GM19455 (cell line): Measurements from ENCODE around the gene ILKAP.

ENCODE experiments used
- ATAC-seq: cut with Tn5 transposase; IDR thresholded peaks from one replicate; pipeline ENCODE4 v1.9.1; 2021; ENCODE audit not compliant: unreplicated experiment

Gene ILKAP, protein sequence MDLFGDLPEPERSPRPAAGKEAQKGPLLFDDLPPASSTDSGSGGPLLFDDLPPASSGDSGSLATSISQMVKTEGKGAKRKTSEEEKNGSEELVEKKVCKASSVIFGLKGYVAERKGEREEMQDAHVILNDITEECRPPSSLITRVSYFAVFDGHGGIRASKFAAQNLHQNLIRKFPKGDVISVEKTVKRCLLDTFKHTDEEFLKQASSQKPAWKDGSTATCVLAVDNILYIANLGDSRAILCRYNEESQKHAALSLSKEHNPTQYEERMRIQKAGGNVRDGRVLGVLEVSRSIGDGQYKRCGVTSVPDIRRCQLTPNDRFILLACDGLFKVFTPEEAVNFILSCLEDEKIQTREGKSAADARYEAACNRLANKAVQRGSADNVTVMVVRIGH

GRCh38 chr2:238203094-238203972, at the start of gene ILKAP:
Gene ILKAP, minus strand, starts transcription at chr2:238203695. Its CDS starts 142 bp downstream, at chr2:238203553.
- peak; percentile 93 for ATAC-seq

DNA sequence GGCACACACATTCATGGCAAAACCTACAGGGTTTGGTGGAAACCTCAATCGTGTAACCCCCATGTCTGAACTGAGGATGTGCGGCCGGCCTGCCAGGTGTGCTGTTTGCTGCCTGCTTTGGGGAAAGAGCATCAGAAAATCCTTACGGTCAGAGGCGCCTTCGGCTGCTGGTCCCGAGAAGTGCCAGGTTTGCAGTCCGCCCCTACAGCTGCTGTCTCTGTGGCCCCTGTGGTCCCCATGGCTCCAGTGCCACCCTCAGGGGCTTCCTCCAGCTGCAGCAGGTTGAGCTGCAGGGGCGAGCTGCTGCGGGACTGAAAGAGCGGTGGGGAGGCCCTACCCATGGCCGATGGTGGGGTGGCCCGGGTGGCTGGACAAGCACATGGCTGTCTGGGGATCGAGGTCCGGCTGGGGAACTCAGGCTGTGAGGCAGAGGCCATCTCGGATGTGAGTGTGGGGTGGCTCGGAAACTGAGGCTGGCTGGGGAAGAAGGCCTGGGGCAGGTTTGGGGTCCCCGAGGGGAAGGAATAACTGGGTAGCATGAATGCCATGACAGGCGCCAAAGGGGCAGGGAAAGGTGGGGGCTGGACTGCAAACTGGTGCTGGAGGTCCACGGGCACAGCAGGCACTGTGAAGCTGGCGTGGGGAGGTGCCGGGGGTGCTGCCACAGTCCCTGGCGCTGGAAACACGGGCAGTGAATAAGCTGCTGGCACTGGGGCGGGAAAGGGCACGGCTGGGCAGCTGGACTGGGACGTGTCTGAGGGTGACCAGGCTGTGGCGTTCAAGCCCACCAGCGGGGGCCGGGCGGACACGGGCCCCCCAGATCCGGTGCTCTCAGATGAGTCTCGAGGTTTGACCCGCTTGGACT, 49.5 kb upstream of the ILKAP start:
- ATAC-seq = no peak

GRCh38 chr2:238251986-238252385, 48.5 kb upstream of the ILKAP start:
- ATAC-seq = no peak

GRCh38 chr2:238251331-238251730, 47.8 kb upstream of the ILKAP start:
- no peak for ATAC-seq

DNA sequence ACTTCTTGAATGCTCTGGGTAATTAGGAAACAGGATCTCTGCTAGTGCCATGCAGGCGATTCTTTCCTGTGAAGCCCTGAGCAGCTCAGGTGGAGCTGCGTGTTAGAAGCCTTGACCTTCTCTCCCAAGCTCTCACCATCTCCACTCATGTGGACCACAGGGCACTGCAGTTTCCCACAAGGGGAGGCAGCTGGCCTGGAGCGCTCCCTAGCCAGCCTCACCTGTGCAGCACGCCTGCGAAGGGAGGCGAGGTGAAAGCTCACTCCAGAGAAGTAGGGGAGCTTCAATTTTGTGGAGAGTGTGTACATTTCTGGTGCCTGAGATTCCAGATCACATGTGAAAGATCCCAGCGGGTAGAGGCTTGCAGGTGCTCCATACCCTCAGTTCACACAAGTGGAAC, 47.4 kb upstream of the ILKAP start:
- ATAC-seq = no peak

DNA sequence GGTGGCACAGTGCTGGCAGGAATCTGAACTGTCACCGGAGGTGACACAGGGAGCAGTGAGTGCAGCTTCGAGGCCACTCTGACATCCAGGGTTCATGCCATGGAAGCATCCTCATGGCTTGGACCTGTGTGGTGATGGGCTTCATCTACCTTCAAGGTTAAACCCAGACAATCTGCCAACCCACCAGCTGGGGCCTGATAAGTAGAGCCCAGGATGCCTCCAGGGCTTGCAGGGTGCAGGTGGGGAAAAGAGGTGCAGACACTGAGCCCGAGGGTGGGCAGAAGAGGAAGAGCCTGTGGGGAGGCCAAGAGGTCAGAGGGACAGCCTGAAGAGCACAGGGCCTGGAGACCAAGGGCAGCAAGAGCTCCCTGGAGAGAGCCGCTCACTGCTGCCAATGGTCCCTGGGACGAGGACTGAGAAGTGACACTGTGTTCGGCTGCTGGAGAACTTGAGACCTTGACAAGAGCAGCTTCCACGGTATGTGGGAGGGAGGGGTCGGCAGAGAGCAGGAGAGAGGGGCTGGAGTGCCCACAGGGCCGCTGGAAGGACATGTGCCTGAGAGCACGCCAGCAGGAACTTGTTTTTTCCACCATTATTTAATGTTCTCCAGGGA, 44.5 kb upstream of the ILKAP start:
- ATAC-seq = no peak

DNA sequence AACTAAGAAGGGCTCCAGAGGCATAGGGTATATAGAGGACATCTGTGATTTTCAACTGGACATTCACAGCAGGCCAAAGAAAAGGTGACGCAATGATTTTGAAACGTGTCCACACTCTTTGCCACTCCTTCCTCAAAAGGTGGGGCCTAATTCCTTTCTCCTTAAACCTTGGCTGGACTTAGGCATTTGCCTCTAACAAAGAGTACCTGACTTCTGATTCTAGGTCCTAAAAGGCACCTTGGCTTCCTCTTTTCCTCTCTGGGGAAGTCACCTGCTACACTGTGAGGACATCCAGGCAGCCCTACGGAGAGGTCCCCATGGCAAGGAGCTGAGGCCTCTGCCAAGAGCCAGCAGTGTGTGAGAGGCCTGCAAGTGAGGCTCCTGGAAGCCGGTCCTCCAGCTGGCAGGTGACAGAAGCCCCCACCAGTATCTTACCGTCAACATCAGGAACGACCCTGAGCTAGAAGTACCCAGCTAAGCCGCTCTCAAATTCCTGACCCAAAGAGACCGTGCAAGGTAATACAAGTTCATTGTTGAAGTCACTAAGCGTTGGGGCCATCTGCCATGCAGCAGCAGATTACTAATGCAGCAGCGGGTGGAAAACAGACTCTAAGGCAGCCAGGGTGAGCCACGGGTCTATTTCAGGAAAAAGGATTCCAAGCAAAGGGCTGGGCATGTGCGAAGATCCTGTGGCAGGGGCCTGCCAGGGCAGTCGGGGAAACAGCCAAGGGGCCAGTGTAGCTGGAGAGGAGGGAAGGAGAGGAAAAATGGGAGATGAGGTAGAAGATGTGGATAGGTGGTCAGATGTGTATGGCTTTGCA, 43.7 kb upstream of the ILKAP start:
- no peak for ATAC-seq

- no peak for ATAC-seq
These were observed 40.7 kb upstream of the ILKAP start for GRCh38 chr2:238244151-238244550.

- no peak for ATAC-seq
These were observed 40.1 kb upstream of the ILKAP start for GRCh38 chr2:238243496-238244076.

DNA sequence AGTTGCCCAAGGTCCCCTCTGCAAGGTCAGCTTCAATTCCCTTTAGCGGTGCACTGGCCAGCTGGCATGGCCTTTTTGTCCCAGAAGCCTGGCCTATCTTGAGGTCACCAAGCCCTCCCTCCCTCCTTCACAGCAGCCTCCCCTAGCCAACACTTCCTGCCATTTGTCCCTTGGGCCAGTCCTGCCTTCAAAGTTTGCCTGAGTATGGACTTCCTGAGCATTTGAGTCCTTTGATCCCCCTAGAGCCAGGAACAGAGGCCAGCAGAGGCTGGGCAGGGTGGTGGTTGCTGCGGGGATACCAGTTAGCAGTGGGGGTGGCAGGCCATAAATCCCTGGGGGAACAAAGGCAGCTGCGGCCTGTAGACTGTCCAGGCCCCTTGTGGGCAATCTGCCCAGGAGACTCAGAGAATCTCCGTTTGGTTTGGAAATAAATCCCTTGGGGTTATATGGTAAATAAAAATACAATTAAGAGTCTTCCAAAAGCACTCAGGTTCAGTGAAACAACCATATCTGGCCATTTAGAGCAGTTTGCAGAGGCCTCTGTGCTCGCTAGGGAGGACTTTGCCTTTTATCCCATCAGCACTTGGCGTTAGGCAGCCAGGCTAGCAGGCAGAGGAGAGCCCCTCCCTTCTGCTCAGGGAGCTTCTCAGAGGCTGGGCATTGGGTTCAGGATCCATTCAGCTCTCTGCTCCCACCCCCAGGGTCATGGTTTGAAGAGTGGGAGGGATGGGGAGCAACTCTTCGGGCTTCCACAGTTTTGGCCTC, 39.4 kb upstream of the ILKAP start:
- ATAC-seq = no peak

GRCh38 chr2:238241970-238242369, 38.5 kb upstream of the ILKAP start:
- ATAC-seq = no peak

DNA sequence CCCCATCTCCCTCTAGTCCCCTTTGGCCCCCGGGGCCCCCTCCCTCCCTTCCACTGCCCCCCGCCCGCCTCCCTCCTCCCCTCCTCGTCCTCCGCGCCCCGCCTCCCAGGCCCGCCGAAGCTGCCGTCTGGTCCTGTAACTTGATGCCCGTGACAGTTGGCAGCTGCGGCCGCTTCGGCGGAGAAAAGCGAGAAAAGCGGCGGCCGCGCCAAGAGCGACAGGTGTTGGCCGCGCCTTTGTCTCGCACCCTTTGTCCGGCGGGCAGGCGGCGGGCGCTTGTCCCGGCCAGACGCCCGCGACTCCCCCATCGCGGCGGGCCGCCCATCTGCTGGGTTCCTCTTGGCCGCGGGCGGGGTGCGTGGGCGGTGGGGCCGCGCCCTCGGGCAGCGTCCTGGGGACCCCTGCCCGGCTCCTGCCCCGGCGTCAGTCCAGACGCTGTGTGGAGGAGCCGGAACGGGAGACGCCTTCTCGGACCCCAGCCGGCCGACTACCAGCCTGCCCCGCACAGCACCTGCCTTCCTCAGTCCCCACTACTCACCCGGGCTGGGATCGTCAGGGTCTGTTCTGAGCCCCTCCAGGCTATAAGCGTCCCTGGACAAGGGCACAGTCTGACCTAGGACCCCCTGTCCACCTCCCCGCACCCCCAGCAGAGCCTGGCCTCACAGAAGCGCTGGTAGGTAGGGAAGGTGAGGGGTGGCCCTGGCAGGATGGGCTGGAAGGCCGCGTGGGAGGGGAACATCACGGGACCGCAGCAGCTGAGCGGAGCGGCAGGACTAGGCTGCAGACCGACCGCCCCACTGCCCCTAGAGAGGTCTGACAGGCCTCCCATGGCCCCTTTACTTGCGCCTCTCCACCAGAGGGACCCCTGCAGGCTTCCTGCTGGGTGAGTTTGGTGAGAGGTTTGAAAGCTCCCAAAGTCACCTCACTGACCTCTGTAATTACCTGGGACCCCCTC, 37.5 kb upstream of the ILKAP start:
- no peak for ATAC-seq

DNA sequence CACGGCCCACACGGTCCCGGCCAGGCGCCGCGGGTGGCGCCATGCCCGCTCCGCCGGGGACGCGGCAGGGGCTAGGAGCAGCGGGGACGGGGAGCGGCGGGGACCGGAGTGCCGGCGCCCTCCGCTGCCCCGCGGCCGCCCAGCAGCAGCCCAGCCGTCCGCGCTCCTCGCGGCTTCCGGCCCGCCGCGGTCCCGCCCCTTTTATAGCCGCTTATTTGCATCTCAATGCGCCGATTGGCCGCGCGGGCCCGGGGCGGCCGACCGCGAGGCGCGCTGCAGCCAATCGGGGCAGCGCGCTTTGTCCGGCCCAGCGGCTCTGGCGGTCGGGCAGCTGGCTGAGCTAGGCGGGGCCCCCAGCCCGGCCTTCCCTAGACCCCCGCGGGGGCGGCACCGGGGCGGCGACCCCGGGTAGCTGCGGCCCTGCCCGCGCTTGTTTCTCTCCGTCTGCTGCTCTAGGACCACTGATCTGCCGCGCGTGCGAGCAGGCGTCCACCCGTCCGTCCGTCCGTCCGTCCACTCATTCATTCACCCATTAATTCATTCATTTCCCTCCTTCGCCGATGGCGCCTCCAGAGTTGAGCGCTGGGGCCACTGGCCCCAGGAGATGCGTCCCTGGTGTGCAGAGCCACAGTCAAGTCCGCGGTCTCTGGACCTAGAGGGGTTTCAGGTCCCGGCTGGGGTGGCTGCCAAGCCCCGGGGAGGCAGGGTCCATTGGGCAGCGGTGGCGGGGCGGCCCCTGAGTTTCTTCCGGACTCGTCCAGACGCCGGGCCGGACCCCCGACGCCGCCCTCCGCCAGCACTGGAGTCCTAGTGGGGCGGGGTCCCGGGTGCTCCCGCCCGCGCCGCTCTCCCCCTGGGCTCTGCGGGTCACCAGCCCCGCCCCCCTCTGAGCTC, 36.6 kb upstream of the ILKAP start, which contains the start of gene HES6:
Gene HES6 (minus strand): TSS at position 176 of the 894 bp plus-strand sequence. CDS start 133 bp downstream, at position 43.
- peak; percentile 88 for ATAC-seq

GRCh38 chr2:238239543-238239862, 36.0 kb upstream of the ILKAP start:
- peak; percentile 32 for ATAC-seq

- peak; percentile 4 for ATAC-seq
These were observed 35.5 kb upstream of the ILKAP start for GRCh38 chr2:238238766-238239542.

DNA sequence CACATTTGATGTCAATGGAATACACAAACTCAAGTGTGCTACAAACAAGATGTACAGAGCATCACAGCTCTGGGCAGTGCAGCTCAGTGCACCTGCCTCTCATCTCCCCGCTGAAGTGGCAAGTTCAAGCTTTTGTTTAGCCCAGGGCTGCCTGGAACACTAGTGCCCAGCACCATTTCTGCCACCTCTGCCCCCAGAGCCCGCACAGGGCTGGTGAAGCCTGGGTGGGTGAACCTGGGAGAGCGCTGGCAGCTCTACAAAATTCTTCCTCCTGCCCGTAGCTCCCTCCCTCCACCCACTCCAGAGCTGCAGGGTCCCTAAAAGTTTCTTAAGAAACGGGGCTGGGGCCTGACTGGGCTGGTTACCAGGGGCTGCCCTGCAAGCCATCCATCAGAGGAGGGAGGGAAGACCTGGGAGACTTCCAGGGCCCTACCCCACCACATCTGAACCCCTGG, 34.8 kb upstream of the ILKAP start:
- no peak for ATAC-seq
